Measurements from ENCODE around the gene TMED10. TPM values are rescaled to one million over a fixed set of nuclear protein-coding genes. Genes with fewer than 3 reads are reported as not detected.
"Not testable (repeated sequence)": the region's sequence is repeated elsewhere in the genome, so short reads cannot be mapped to it uniquely, and the experiment has no call there.

TMED10 gene
- total RNA-seq, 1 donor from 2014 or later: 361 TPM

GRCh38 chr14:75183225-75183624 is 6.8 kb upstream of the TMED10 start:
- Mint-ChIP-seq H3K9me3 (ENCODE audit: low read depth) (no peaks in the 10 kb centered on the region), H3K27ac (ENCODE audit: unreplicated experiment) (peak overlapping the region; percentile 86), H3K4me3 (ENCODE audit: unreplicated experiment) (no peak overlapping the region), H3K36me3 (ENCODE audit: low read depth) (no peaks in the 10 kb centered on the region), H3K27me3 (ENCODE audit: low read depth) (no peaks in the 10 kb centered on the region), H3K4me1 (ENCODE audit: low read depth) (peaks cover 36% of the 10 kb centered on the region)
- no peak for TF ChIP-seq CTCF (IDR thresholded peaks at IDR 0.05)
- no peak for DNase-seq (ENCODE audit: low spot score)

GRCh38 chr14:75182821-75183220 is 6.4 kb upstream of the TMED10 start:
- TF ChIP-seq CTCF (IDR thresholded peaks at IDR 0.05): no peak
- Mint-ChIP-seq H3K27ac (ENCODE audit: unreplicated experiment) (peak overlapping the region; percentile 86), H3K4me1 (ENCODE audit: low read depth) (peaks cover 36% of the 10 kb centered on the region), H3K36me3 (ENCODE audit: low read depth) (no peaks in the 10 kb centered on the region), H3K27me3 (ENCODE audit: low read depth) (no peaks in the 10 kb centered on the region), H3K4me3 (ENCODE audit: unreplicated experiment) (no peak overlapping the region), H3K9me3 (ENCODE audit: low read depth) (no peaks in the 10 kb centered on the region)
- DNase-seq (ENCODE audit: low spot score): no peak

GRCh38 chr14:75182163-75182562 is 5.8 kb upstream of the TMED10 start:
- not testable (repeated sequence) for H3K27me3 Mint-ChIP-seq (ENCODE audit: low read depth); H3K4me3 Mint-ChIP-seq (ENCODE audit: unreplicated experiment); H3K36me3 Mint-ChIP-seq (ENCODE audit: low read depth); DNase-seq (ENCODE audit: low spot score); H3K9me3 Mint-ChIP-seq (ENCODE audit: low read depth)
- peaks cover 38% of the 10 kb centered on the region for H3K4me1 Mint-ChIP-seq (ENCODE audit: low read depth)
- peak overlapping the region; percentile 86 for H3K27ac Mint-ChIP-seq (ENCODE audit: unreplicated experiment)

GRCh38 chr14:75181293-75182062 is 5.1 kb upstream of the TMED10 start:
- Mint-ChIP-seq H3K4me1 (ENCODE audit: low read depth) (peaks cover 41% of the 10 kb centered on the region), H3K27ac (ENCODE audit: unreplicated experiment) (no peak overlapping the region), H3K36me3 (ENCODE audit: low read depth) (no peaks in the 10 kb centered on the region), H3K9me3 (ENCODE audit: low read depth) (no peaks in the 10 kb centered on the region), H3K4me3 (ENCODE audit: unreplicated experiment) (no peak overlapping the region), H3K27me3 (ENCODE audit: low read depth) (no peaks in the 10 kb centered on the region)
- DNase-seq (ENCODE audit: low spot score): no peak
- TF ChIP-seq CTCF (IDR thresholded peaks at IDR 0.05): no peak

GRCh38 chr14:75175677-75176141 is 703 bp downstream of the TMED10 start:
- no peaks in the 10 kb centered on the region for H3K9me3 Mint-ChIP-seq (ENCODE audit: low read depth)
- H3K36me3 Mint-ChIP-seq (ENCODE audit: low read depth): no peaks in the 10 kb centered on the region
- TF ChIP-seq CTCF (IDR thresholded peaks at IDR 0.05): no peak
- peaks cover 35% of the 10 kb centered on the region for H3K4me1 Mint-ChIP-seq (ENCODE audit: low read depth)
- H3K4me3 Mint-ChIP-seq (ENCODE audit: unreplicated experiment): peak overlapping the region; percentile 85
- no peak for DNase-seq (ENCODE audit: low spot score)
- H3K27me3 Mint-ChIP-seq (ENCODE audit: low read depth): no peaks in the 10 kb centered on the region
- H3K27ac Mint-ChIP-seq (ENCODE audit: unreplicated experiment): peak overlapping the region; percentile 99

- no peak for TF ChIP-seq CTCF (IDR thresholded peaks at IDR 0.05)
- Mint-ChIP-seq H3K27ac (ENCODE audit: unreplicated experiment) (peak overlapping the region; percentile 47), H3K36me3 (ENCODE audit: low read depth) (no peaks in the 10 kb centered on the region), H3K27me3 (ENCODE audit: low read depth) (no peaks in the 10 kb centered on the region), H3K4me1 (ENCODE audit: low read depth) (peaks cover 43% of the 10 kb centered on the region), H3K4me3 (ENCODE audit: unreplicated experiment) (peak overlapping the region; percentile 85), H3K9me3 (ENCODE audit: low read depth) (no peaks in the 10 kb centered on the region)
- no peak for DNase-seq (ENCODE audit: low spot score)
Measured at GRCh38 chr14:75174066-75174465, 2.3 kb downstream of the TMED10 start.
